GM19238 (cell line): ENCODE results near the gene TPP1.

Source experiments
- DNase-seq: peaks from one replicate; pipeline ENCODE4 v3.0.0; 2011; ENCODE audit warnings: low spot score; ENCODE audit not compliant: insufficient read length

The TPP1 gene

GRCh38 chr11:6565988-6566703, 53.1 kb downstream of the TPP1 start:
- DNase-seq, result no peak

- no peak for DNase-seq
These were observed 53.9 kb downstream of the TPP1 start for GRCh38 chr11:6565325-6565724.

- DNase-seq, result no peak
These were observed 55.6 kb downstream of the TPP1 start for GRCh38 chr11:6563667-6564066.

- no peak for DNase-seq
These were observed 56.1 kb downstream of the TPP1 start for GRCh38 chr11:6563121-6563619.
